ENCODE data around the gene STX8.

Gene STX8

DNA sequence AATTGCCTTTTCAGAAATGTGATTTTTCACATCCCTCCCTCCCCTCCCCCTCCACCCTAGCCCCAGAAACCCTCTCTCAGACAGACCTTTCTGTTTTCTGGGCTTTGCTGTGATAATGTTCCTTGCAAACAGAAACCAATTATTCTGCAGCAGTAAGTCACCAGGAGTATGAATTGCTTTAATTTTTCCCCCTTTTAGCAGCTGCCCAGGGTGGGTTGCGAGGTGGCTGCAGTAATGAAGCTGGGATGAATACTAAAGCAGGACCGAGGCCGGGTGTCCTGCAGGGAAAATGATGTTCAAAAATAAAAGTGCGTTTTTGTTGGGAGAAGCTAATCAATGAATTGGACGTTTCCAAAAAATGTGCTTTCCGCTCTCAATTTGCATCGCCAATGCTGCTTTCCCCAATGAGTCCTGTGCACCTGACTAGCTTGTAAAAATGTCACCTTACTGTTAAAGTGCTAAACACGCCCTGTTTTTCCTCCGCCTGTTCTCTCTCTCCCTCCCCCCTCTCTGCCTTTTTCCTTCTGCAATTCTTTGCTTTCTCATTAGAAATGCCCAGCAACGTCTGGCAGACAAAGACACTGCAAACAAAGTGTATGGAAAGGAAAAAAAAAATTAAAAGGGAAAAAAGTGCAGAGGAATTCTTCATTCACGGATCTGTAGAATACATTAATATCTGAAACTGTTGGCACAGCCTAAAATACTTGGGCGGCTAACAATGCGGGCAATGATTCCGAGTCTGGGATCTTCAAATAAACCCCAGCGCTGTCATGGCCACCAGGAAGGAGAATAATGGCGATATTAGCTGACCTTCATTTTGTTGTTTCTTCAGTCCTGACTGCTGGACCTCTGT lies 244.1 kb downstream of the STX8 start:
- Histone ChIP-seq H3K27ac (ENCODE audit: low read length, poor library complexity, severe bottlenecking) (no peak overlapping the region), H3K4me2 (ENCODE audit: low read length, poor library complexity, severe bottlenecking) (no peak overlapping the region), H3K4me1 (ENCODE audit: control insufficient read depth, insufficient read depth, low read depth, low read length) (no peaks in the 10 kb centered on the region), H3K18ac (ENCODE audit: low read depth in 1 of 2, low read length in 2 of 2) (no peak overlapping the region), H3K4ac (ENCODE audit: low read depth in 1 of 2, low read length in 2 of 2) (no peak overlapping the region), H3K36me3 (ENCODE audit: control insufficient read depth in 1 of 2, insufficient read depth in 2 of 2, low read depth in 1 of 2, low read length in 2 of 2) (no peaks in the 10 kb centered on the region), H3K9me3 (ENCODE audit: control insufficient read depth, low read length) (peaks cover 10% of the 10 kb centered on the region), H2BK12ac (ENCODE audit: low read length in 2 of 2) (no peak overlapping the region), H2BK15ac (ENCODE audit: low read depth, poor library complexity, severe bottlenecking) (no peak overlapping the region), H3K23ac (ENCODE audit: low read length in 2 of 2) (no peak overlapping the region), H2BK120ac (ENCODE audit: low read depth, low read length) (no peak overlapping the region), H4K91ac (ENCODE audit: low read length) (no peak overlapping the region), H3K4me3 (ENCODE audit: insufficient read depth in 1 of 2, low read depth in 1 of 2, low read length in 2 of 2) (no peak overlapping the region), H2AK5ac (ENCODE audit: low read length, severe bottlenecking) (no peak overlapping the region), H2BK5ac (ENCODE audit: low read depth, low read length, poor library complexity, severe bottlenecking) (no peak overlapping the region), H3K27me3 (ENCODE audit: control insufficient read depth in 1 of 2, insufficient read depth in 1 of 2, low read length in 2 of 2) (no peaks in the 10 kb centered on the region), H2AFZ (ENCODE audit: low read depth, low read length) (no peak overlapping the region), H3K79me1 (replicated peaks; ENCODE audit: low read length, poor library complexity, severe bottlenecking) (no peaks in the 10 kb centered on the region), H4K8ac (ENCODE audit: low read length) (no peak overlapping the region), H3K14ac (ENCODE audit: low read length in 2 of 2) (no peak overlapping the region), H3K9ac (ENCODE audit: low read length) (no peak overlapping the region)
- WGBS, result 83% methylated on average over 16 of the region's 16 CpGs
- DNase-seq, result no peak

GRCh38 chr17:9330611-9331271 lies 244.9 kb downstream of the STX8 start:
- H2BK15ac ChIP-seq (ENCODE audit: low read depth, poor library complexity, severe bottlenecking), result no peak overlapping the region
- no peak overlapping the region for H4K8ac ChIP-seq (ENCODE audit: low read length)
- no peak overlapping the region for H3K4me2 ChIP-seq (ENCODE audit: low read length, poor library complexity, severe bottlenecking)
- no peak overlapping the region for H2BK12ac ChIP-seq (ENCODE audit: low read length in 2 of 2)
- no peak overlapping the region for H2AK5ac ChIP-seq (ENCODE audit: low read length, severe bottlenecking)
- no peak overlapping the region for H3K9ac ChIP-seq (ENCODE audit: low read length)
- no peaks in the 10 kb centered on the region for H3K27me3 ChIP-seq (ENCODE audit: control insufficient read depth in 1 of 2, insufficient read depth in 1 of 2, low read length in 2 of 2)
- H3K36me3 ChIP-seq (ENCODE audit: control insufficient read depth in 1 of 2, insufficient read depth in 2 of 2, low read depth in 1 of 2, low read length in 2 of 2), result no peaks in the 10 kb centered on the region
- no peak overlapping the region for H3K23ac ChIP-seq (ENCODE audit: low read length in 2 of 2)
- DNase-seq, result no peak
- 79% methylated on average over 21 of the region's 21 CpGs for WGBS
- H3K18ac ChIP-seq (ENCODE audit: low read depth in 1 of 2, low read length in 2 of 2), result no peak overlapping the region
- H3K14ac ChIP-seq (ENCODE audit: low read length in 2 of 2), result no peak overlapping the region
- H3K27ac ChIP-seq (ENCODE audit: low read length, poor library complexity, severe bottlenecking), result no peak overlapping the region
- H2BK5ac ChIP-seq (ENCODE audit: low read depth, low read length, poor library complexity, severe bottlenecking), result no peak overlapping the region
- no peaks in the 10 kb centered on the region for H3K79me1 ChIP-seq (replicated peaks; ENCODE audit: low read length, poor library complexity, severe bottlenecking)
- H2BK120ac ChIP-seq (ENCODE audit: low read depth, low read length), result no peak overlapping the region
- H2AFZ ChIP-seq (ENCODE audit: low read depth, low read length), result no peak overlapping the region
- peaks cover 10% of the 10 kb centered on the region for H3K9me3 ChIP-seq (ENCODE audit: control insufficient read depth, low read length)
- no peak overlapping the region for H4K91ac ChIP-seq (ENCODE audit: low read length)
- no peak overlapping the region for H3K4me3 ChIP-seq (ENCODE audit: insufficient read depth in 1 of 2, low read depth in 1 of 2, low read length in 2 of 2)
- no peaks in the 10 kb centered on the region for H3K4me1 ChIP-seq (ENCODE audit: control insufficient read depth, insufficient read depth, low read depth, low read length)
- H3K4ac ChIP-seq (ENCODE audit: low read depth in 1 of 2, low read length in 2 of 2), result no peak overlapping the region

GRCh38 chr17:9330141-9330540 lies 245.5 kb downstream of the STX8 start:
- no peak for DNase-seq
- H3K79me1 ChIP-seq (replicated peaks; ENCODE audit: low read length, poor library complexity, severe bottlenecking), result peaks cover 2% of the 10 kb centered on the region
- H2BK120ac ChIP-seq (ENCODE audit: low read depth, low read length), result no peak overlapping the region
- no peak overlapping the region for H2BK5ac ChIP-seq (ENCODE audit: low read depth, low read length, poor library complexity, severe bottlenecking)
- H2BK15ac ChIP-seq (ENCODE audit: low read depth, poor library complexity, severe bottlenecking), result no peak overlapping the region
- no peak overlapping the region for H3K4me2 ChIP-seq (ENCODE audit: low read length, poor library complexity, severe bottlenecking)
- H2BK12ac ChIP-seq (ENCODE audit: low read length in 2 of 2), result no peak overlapping the region
- no peak overlapping the region for H4K8ac ChIP-seq (ENCODE audit: low read length)
- 38% methylated on average over 5 of the region's 5 CpGs for WGBS
- H3K27me3 ChIP-seq (ENCODE audit: control insufficient read depth in 1 of 2, insufficient read depth in 1 of 2, low read length in 2 of 2), result no peaks in the 10 kb centered on the region
- H3K4me3 ChIP-seq (ENCODE audit: insufficient read depth in 1 of 2, low read depth in 1 of 2, low read length in 2 of 2), result no peak overlapping the region
- no peak overlapping the region for H3K4ac ChIP-seq (ENCODE audit: low read depth in 1 of 2, low read length in 2 of 2)
- no peak overlapping the region for H3K27ac ChIP-seq (ENCODE audit: low read length, poor library complexity, severe bottlenecking)
- no peak overlapping the region for H3K23ac ChIP-seq (ENCODE audit: low read length in 2 of 2)
- no peaks in the 10 kb centered on the region for H3K4me1 ChIP-seq (ENCODE audit: control insufficient read depth, insufficient read depth, low read depth, low read length)
- H2AK5ac ChIP-seq (ENCODE audit: low read length, severe bottlenecking), result no peak overlapping the region
- no peak overlapping the region for H3K9ac ChIP-seq (ENCODE audit: low read length)
- H3K36me3 ChIP-seq (ENCODE audit: control insufficient read depth in 1 of 2, insufficient read depth in 2 of 2, low read depth in 1 of 2, low read length in 2 of 2), result no peaks in the 10 kb centered on the region
- no peak overlapping the region for H4K91ac ChIP-seq (ENCODE audit: low read length)
- H3K18ac ChIP-seq (ENCODE audit: low read depth in 1 of 2, low read length in 2 of 2), result no peak overlapping the region
- H2AFZ ChIP-seq (ENCODE audit: low read depth, low read length), result no peak overlapping the region
- H3K14ac ChIP-seq (ENCODE audit: low read length in 2 of 2), result no peak overlapping the region
- peaks cover 7% of the 10 kb centered on the region for H3K9me3 ChIP-seq (ENCODE audit: control insufficient read depth, low read length)

GRCh38 chr17:9329251-9329921 lies 246.2 kb downstream of the STX8 start:
- Histone ChIP-seq H2AK5ac (ENCODE audit: low read length, severe bottlenecking) (no peak overlapping the region), H3K4me1 (ENCODE audit: control insufficient read depth, insufficient read depth, low read depth, low read length) (no peaks in the 10 kb centered on the region), H3K9ac (ENCODE audit: low read length) (no peak overlapping the region), H4K91ac (ENCODE audit: low read length) (no peak overlapping the region), H3K23ac (ENCODE audit: low read length in 2 of 2) (no peak overlapping the region), H3K27ac (ENCODE audit: low read length, poor library complexity, severe bottlenecking) (no peak overlapping the region), H2BK5ac (ENCODE audit: low read depth, low read length, poor library complexity, severe bottlenecking) (no peak overlapping the region), H2BK120ac (ENCODE audit: low read depth, low read length) (no peak overlapping the region), H2BK12ac (ENCODE audit: low read length in 2 of 2) (no peak overlapping the region), H4K8ac (ENCODE audit: low read length) (no peak overlapping the region), H2BK15ac (ENCODE audit: low read depth, poor library complexity, severe bottlenecking) (no peak overlapping the region), H3K27me3 (ENCODE audit: control insufficient read depth in 1 of 2, insufficient read depth in 1 of 2, low read length in 2 of 2) (no peaks in the 10 kb centered on the region), H3K36me3 (ENCODE audit: control insufficient read depth in 1 of 2, insufficient read depth in 2 of 2, low read depth in 1 of 2, low read length in 2 of 2) (no peaks in the 10 kb centered on the region), H3K9me3 (ENCODE audit: control insufficient read depth, low read length) (no peaks in the 10 kb centered on the region), H3K79me1 (replicated peaks; ENCODE audit: low read length, poor library complexity, severe bottlenecking) (peaks cover 2% of the 10 kb centered on the region), H3K18ac (ENCODE audit: low read depth in 1 of 2, low read length in 2 of 2) (no peak overlapping the region), H3K4ac (ENCODE audit: low read depth in 1 of 2, low read length in 2 of 2) (no peak overlapping the region), H3K4me3 (ENCODE audit: insufficient read depth in 1 of 2, low read depth in 1 of 2, low read length in 2 of 2) (no peak overlapping the region), H3K4me2 (ENCODE audit: low read length, poor library complexity, severe bottlenecking) (no peak overlapping the region), H3K14ac (ENCODE audit: low read length in 2 of 2) (no peak overlapping the region), H2AFZ (ENCODE audit: low read depth, low read length) (no peak overlapping the region)
- 84% methylated on average over 9 of the region's 9 CpGs for WGBS
- no peak for DNase-seq

Measured in mesenchymal stem cell (in vitro differentiated cells and primary cell).